Spinal cord (tissue), 10 donors: ENCODE data around the gene KANTR. TPM values are rescaled to one million over a fixed set of nuclear protein-coding genes. Genes with fewer than 3 reads are reported as not detected.

Experiments used
- DNase-seq, 6 donors: peaks; one replicate each; pipeline versions ENCODE4 v3.0.0 to v3.0.0-alpha.2; 2013 to 2015; ENCODE audit warnings: low spot score in 6 of 6, low read depth in 4 of 6
- H3K27ac ChIP-seq: one replicate; pipeline ENCODE4 v1.5.1; 2013; ENCODE audit warnings: low read depth, low read length, control low read depth
- H3K27me3 ChIP-seq: one replicate; pipeline ENCODE4 v1.6.1; 2013; ENCODE audit warnings: low read length; ENCODE audit not compliant: control insufficient read depth, insufficient read depth
- H3K36me3 ChIP-seq: one replicate; pipeline ENCODE4 v1.6.1; 2013; ENCODE audit warnings: low read length; ENCODE audit not compliant: control insufficient read depth, insufficient read depth
- H3K4me1 ChIP-seq: one replicate; pipeline ENCODE4 v1.6.1; 2013; ENCODE audit warnings: low read length; ENCODE audit not compliant: control insufficient read depth, insufficient read depth
- H3K4me3 ChIP-seq: one replicate; pipeline ENCODE4 v1.5.1; 2013; ENCODE audit warnings: low read depth, low read length, control low read depth
- H3K9me3 ChIP-seq: one replicate; pipeline ENCODE4 v1.6.1; 2013; ENCODE audit warnings: low read length; ENCODE audit not compliant: control insufficient read depth, insufficient read depth
- WGBS: methylation state at CpG from one replicate; pipeline ENCODE4 v1.1.5; 2013; ENCODE audit warnings: missing lambda C conversion rate; ENCODE audit not compliant: insufficient coverage; 5-methylcytosine and 5-hydroxymethylcytosine counted together
- long read RNA-seq, 4 donors: transcript quantifications; one replicate each; lab custom pipeline, GENCODE V29; 2026
- polyA plus RNA-seq, 2 donors: library from polyadenylated mRNA; unstranded; fragments of 120-200 nt; gene quantifications; one replicate each; pipeline ENCODE4 v1.2.1, GENCODE V29; 2013; ENCODE audit not compliant: insufficient read length in 2 of 2
- total RNA-seq, 2 donors: library from RNA; depleted of rRNA in 1 of 2; stranded (reverse); fragments of 120-200 nt in 1 of 2; fragments of >200 nt in 1 of 2; gene quantifications; one replicate each; pipeline versions ENCODE4 v1.2.3 to v1.2.4, GENCODE V29; 2013 to 2014
- donor health status: healthy.

KANTR gene
- total RNA-seq, result 10 to 100 TPM; 18.6 to 32.8 TPM
- 10 to 100 TPM; 25.0 to 46.4 TPM for polyA plus RNA-seq
- long read RNA-seq, donor 1, result 0 reads
- long read RNA-seq, donor 2, result 0 reads
- long read RNA-seq, donor 3, result 0 reads
- long read RNA-seq, donor 4, partial matches to known transcripts, result 0 of 1 reads
- long read RNA-seq, donor 4, other reads (novel, unspliced or antisense), result 0 of 1 reads

GRCh38 chrX:53093748-53094581, at the start of gene KANTR:
Gene KANTR, plus strand, starts transcription at chrX:53094142. Its CDS starts 30,131 bp downstream, at chrX:53124273.
- Histone ChIP-seq H3K4me1 (peaks cover 4% of the 10 kb centered on the region), H3K27ac (peak within 1 kb of the TSS; percentile 92), H3K4me3 (peak within 1 kb of the TSS; percentile 68), H3K27me3 (peaks cover 9% of the 10 kb centered on the region), H3K9me3 (no peaks in the 10 kb centered on the region), H3K36me3 (no peaks in the 10 kb centered on the region)
- peak; percentile 77 to 98 (median 88) for DNase-seq
- 28% methylated on average over 67 of the region's 67 CpGs for WGBS

GRCh38 chrX:53044995-53045394, 48.9 kb upstream of the KANTR start:
- H3K4me1 ChIP-seq, result peaks cover 10% of the 10 kb centered on the region

GRCh38 chrX:53047228-53047627, 46.7 kb upstream of the KANTR start:
- WGBS, result 92% methylated on average over 4 of the region's 6 CpGs
- no peak for DNase-seq
- H3K27ac ChIP-seq, result no peak overlapping the region
- no peak overlapping the region for H3K4me3 ChIP-seq
- H3K4me1 ChIP-seq, result peaks cover 25% of the 10 kb centered on the region
- no peaks in the 10 kb centered on the region for H3K9me3 ChIP-seq
- H3K27me3 ChIP-seq, result peaks cover 30% of the 10 kb centered on the region
- no peaks in the 10 kb centered on the region for H3K36me3 ChIP-seq

More at GRCh38 chrX:53044995-53045394, 48.9 kb upstream of the KANTR start:
- DNase-seq, result no peak
- no peak overlapping the region for H3K27ac ChIP-seq
- peaks cover 33% of the 10 kb centered on the region for H3K27me3 ChIP-seq
- H3K4me3 ChIP-seq, result no peak overlapping the region
- WGBS, result 55% methylated on average over 3 of the region's 5 CpGs
- H3K9me3 ChIP-seq, result no peaks in the 10 kb centered on the region
- no peaks in the 10 kb centered on the region for H3K36me3 ChIP-seq

- H3K9me3 ChIP-seq, result no peaks in the 10 kb centered on the region
- H3K36me3 ChIP-seq, result no peaks in the 10 kb centered on the region
- H3K4me1 ChIP-seq, result peaks cover 25% of the 10 kb centered on the region
- WGBS, result 41% methylated on average over 18 of the region's 38 CpGs
- H3K27ac ChIP-seq, result peak within 1 kb of the TSS; percentile 65
- peaks cover 28% of the 10 kb centered on the region for H3K27me3 ChIP-seq
- peak within 1 kb of the TSS; percentile 60 for H3K4me3 ChIP-seq
- peak; percentile 43 to 92 (median 66) for DNase-seq
Measured at GRCh38 chrX:53048169-53049126, 45.5 kb upstream of the KANTR start, which contains the start of gene GPR173. Gene GPR173, plus strand, starts transcription at chrX:53048789. Its CDS starts 27,833 bp downstream, at chrX:53076622.

- no peaks in the 10 kb centered on the region for H3K36me3 ChIP-seq
- no peaks in the 10 kb centered on the region for H3K9me3 ChIP-seq
- H3K4me1 ChIP-seq, result peaks cover 25% of the 10 kb centered on the region
- 19% methylated on average over 7 of the region's 8 CpGs for WGBS
- H3K27me3 ChIP-seq, result peaks cover 24% of the 10 kb centered on the region
- H3K4me3 ChIP-seq, result peak overlapping the region; percentile 60
- no peak overlapping the region for H3K27ac ChIP-seq
- DNase-seq, result peak in 2 of 6 donors; percentile 12 to 18
Measured at GRCh38 chrX:53049127-53049517, 44.8 kb upstream of the KANTR start.

- peaks cover 25% of the 10 kb centered on the region for H3K4me1 ChIP-seq
- peak in 1 of 6 donors; percentile 36 for DNase-seq
- peaks cover 14% of the 10 kb centered on the region for H3K27me3 ChIP-seq
- WGBS, result 61% methylated on average over 6 of the region's 6 CpGs
- peaks cover 3% of the 10 kb centered on the region for H3K36me3 ChIP-seq
- H3K9me3 ChIP-seq, result no peaks in the 10 kb centered on the region
- H3K4me3 ChIP-seq, result no peak overlapping the region
- H3K27ac ChIP-seq, result no peak overlapping the region
Measured at GRCh38 chrX:53050841-53051240, 43.1 kb upstream of the KANTR start.

GRCh38 chrX:53055244-53055849, 38.6 kb upstream of the KANTR start:
- H3K27me3 ChIP-seq, result peaks cover 10% of the 10 kb centered on the region

GRCh38 chrX:53056292-53056691, 37.6 kb upstream of the KANTR start:
- Histone ChIP-seq H3K36me3 (peaks cover 3% of the 10 kb centered on the region), H3K9me3 (no peaks in the 10 kb centered on the region), H3K4me3 (no peak overlapping the region), H3K4me1 (peaks cover 2% of the 10 kb centered on the region), H3K27ac (no peak overlapping the region), H3K27me3 (peaks cover 10% of the 10 kb centered on the region)
- 83% methylated on average over 5 of the region's 5 CpGs for WGBS
- no peak for DNase-seq

More at GRCh38 chrX:53055244-53055849, 38.6 kb upstream of the KANTR start:
- Histone ChIP-seq H3K4me3 (no peak overlapping the region), H3K36me3 (peaks cover 3% of the 10 kb centered on the region), H3K9me3 (no peaks in the 10 kb centered on the region), H3K4me1 (peaks cover 11% of the 10 kb centered on the region), H3K27ac (no peak overlapping the region)
- WGBS, result 77% methylated on average over 6 of the region's 6 CpGs
- DNase-seq, result no peak

GRCh38 chrX:53065104-53065503, 28.8 kb upstream of the KANTR start:
- Histone ChIP-seq H3K36me3 (no peaks in the 10 kb centered on the region), H3K27me3 (peaks cover 13% of the 10 kb centered on the region), H3K4me1 (no peaks in the 10 kb centered on the region), H3K27ac (no peak overlapping the region), H3K9me3 (no peaks in the 10 kb centered on the region), H3K4me3 (no peak overlapping the region)
- WGBS, result 50% methylated on average over 1 of the region's 1 CpG
- no peak for DNase-seq
